BLaER1 treated with 17β-estradiol and CSF1 and Interleukin-3, amounts not matched to agents 10 nM and 100 nM (cell line): Measurements from ENCODE around the gene TMEM222.

ENCODE experiments used
- H3K27ac ChIP-seq, 11 experiments: shearing (Covaris generic); formaldehyde crosslinking; 2 replicates each; pipeline ENCODE4 v1.8.1; 2022
- H3K27me3 ChIP-seq, 11 experiments: shearing (Covaris generic); formaldehyde crosslinking; 2 replicates each; pipeline ENCODE4 v1.8.1; 2022
- H3K36me3 ChIP-seq, 11 experiments: shearing (Covaris generic); formaldehyde crosslinking; 2 replicates each; pipeline ENCODE4 v1.8.1; 2022
- H3K4me1 ChIP-seq, 10 experiments: shearing (Covaris generic); formaldehyde crosslinking; 2 replicates each; pipeline ENCODE4 v1.8.1; 2022
- H3K4me2 ChIP-seq, 11 experiments: shearing (Covaris generic); formaldehyde crosslinking; 2 replicates each; pipeline ENCODE4 v1.8.1; 2022
- H3K4me3 ChIP-seq, 10 experiments: shearing (Covaris generic); formaldehyde crosslinking; 2 replicates each; pipeline ENCODE4 v1.8.1; 2022
- H3K9ac ChIP-seq, 11 experiments: shearing (Covaris generic); formaldehyde crosslinking; 2 replicates each; pipeline ENCODE4 v1.8.1; 2022
- H3K9me3 ChIP-seq, 11 experiments: shearing (Covaris generic); formaldehyde crosslinking; replicated peaks in 1 of 11; 2 replicates each; pipeline ENCODE4 v1.8.1; 2022
- H4K20me1 ChIP-seq, 11 experiments: shearing (Covaris generic); formaldehyde crosslinking; 2 replicates each; pipeline ENCODE4 v1.8.1; 2022
- Cebpa-rat ChIP-seq, 11 experiments: shearing (Covaris generic); IDR thresholded peaks; 2 replicates each; pipeline ENCODE4 v1.8.1; 2022

The TMEM222 gene

GRCh38 chr1:27332536-27333281 lies 10.7 kb downstream of the TMEM222 start:
- no peaks in the 10 kb centered on the region for H3K27me3 ChIP-seq
- H3K4me3 ChIP-seq, result no peak overlapping the region
- peak overlapping the region in 8 of 11 experiments; percentile 6 to 41 (median 18); a peak in 9 of 22 replicates for H3K9ac ChIP-seq
- H4K20me1 ChIP-seq, result peaks cover 1 to 54% (median 26%) of the 10 kb centered on the region in 11 experiments; a peak in 17 of 22 replicates
- H3K4me1 ChIP-seq, result peaks cover 7 to 40% (median 23%) of the 10 kb centered on the region in 10 experiments; a peak in 17 of 20 replicates
- no peak for TF ChIP-seq Cebpa-rat (IDR thresholded peaks at IDR 0.05)
- peak overlapping the region in 5 of 11 experiments; percentile 17 to 72 (median 33); a peak in 7 of 22 replicates for H3K4me2 ChIP-seq
- peaks cover 74 to 99% (median 90%) of the 10 kb centered on the region in 11 experiments for H3K36me3 ChIP-seq
- peak overlapping the region in 7 of 11 experiments; percentile 11 to 52 (median 32); a peak in 10 of 22 replicates for H3K27ac ChIP-seq
- H3K9me3 ChIP-seq, result no peaks in the 10 kb centered on the region

GRCh38 chr1:27333717-27334279 lies 11.8 kb downstream of the TMEM222 start:
- H3K9ac ChIP-seq, result no peak overlapping the region
- peaks cover 0 to 43% (median 15%) of the 10 kb centered on the region in 11 experiments; a peak in 16 of 22 replicates for H4K20me1 ChIP-seq
- peaks cover 64 to 90% (median 80%) of the 10 kb centered on the region in 11 experiments for H3K36me3 ChIP-seq
- H3K9me3 ChIP-seq, result no peaks in the 10 kb centered on the region
- peaks cover 8 to 39% (median 20%) of the 10 kb centered on the region in 10 experiments for H3K4me1 ChIP-seq
- no peak overlapping the region for H3K4me3 ChIP-seq
- H3K27me3 ChIP-seq, result no peaks in the 10 kb centered on the region
- H3K4me2 ChIP-seq, result no peak overlapping the region
- H3K27ac ChIP-seq, result no peak overlapping the region; a peak in 2 of 22 replicates
- no peak for TF ChIP-seq Cebpa-rat (IDR thresholded peaks at IDR 0.05)

GRCh38 chr1:27335506-27336422 lies 13.8 kb downstream of the TMEM222 start:
- Histone ChIP-seq H3K4me3 (no peak overlapping the region), H4K20me1 (peaks cover 0 to 24% (median 5%) of the 10 kb centered on the region in 11 experiments; a peak in 14 of 22 replicates), H3K27me3 (no peaks in the 10 kb centered on the region), H3K36me3 (peaks cover 58 to 71% (median 65%) of the 10 kb centered on the region in 11 experiments), H3K4me2 (no peak overlapping the region), H3K27ac (peak overlapping the region in 2 of 11 experiments; percentile 9 to 32; a peak in 2 of 22 replicates), H3K9me3 (no peaks in the 10 kb centered on the region), H3K4me1 (peaks cover 24 to 50% (median 35%) of the 10 kb centered on the region in 10 experiments), H3K9ac (no peak overlapping the region)
- TF ChIP-seq Cebpa-rat (IDR thresholded peaks at IDR 0.05), result no peak

GRCh38 chr1:27336756-27337155 lies 14.8 kb downstream of the TMEM222 start:
- TF ChIP-seq Cebpa-rat (IDR thresholded peaks at IDR 0.05), result no peak
- Histone ChIP-seq H3K36me3 (peaks cover 51 to 61% (median 55%) of the 10 kb centered on the region in 11 experiments), H3K27ac (peak overlapping the region in 1 of 11 experiments; percentile 32; a peak in 2 of 22 replicates), H3K4me2 (no peak overlapping the region), H3K9me3 (no peaks in the 10 kb centered on the region), H3K4me3 (no peak overlapping the region), H3K4me1 (peaks cover 32 to 50% (median 42%) of the 10 kb centered on the region in 10 experiments), H3K9ac (no peak overlapping the region), H4K20me1 (peaks cover 0 to 14% (median 0%) of the 10 kb centered on the region in 11 experiments; a peak in 7 of 22 replicates), H3K27me3 (no peaks in the 10 kb centered on the region)

- Histone ChIP-seq H3K4me3 (no peak overlapping the region), H3K4me2 (peak overlapping the region; percentile 16 to 100 (median 96); a peak in 20 of 22 replicates), H3K9ac (peak overlapping the region in 10 of 11 experiments; percentile 3 to 96 (median 53); a peak in 17 of 22 replicates), H3K4me1 (peaks cover 49 to 60% (median 53%) of the 10 kb centered on the region in 10 experiments), H3K9me3 (no peaks in the 10 kb centered on the region), H3K27me3 (no peaks in the 10 kb centered on the region), H3K27ac (peak overlapping the region in 9 of 11 experiments; percentile 15 to 99 (median 91); a peak in 18 of 22 replicates), H3K36me3 (peaks cover 31 to 42% (median 35%) of the 10 kb centered on the region in 11 experiments), H4K20me1 (no peaks in the 10 kb centered on the region; a peak in 1 of 22 replicates)
- TF ChIP-seq Cebpa-rat (IDR thresholded peaks at IDR 0.05), result no peak
These were observed 16.8 kb downstream of the TMEM222 start for GRCh38 chr1:27338751-27339150.

GRCh38 chr1:27339213-27339612 lies 17.2 kb downstream of the TMEM222 start:
- peak overlapping the region in 10 of 11 experiments; percentile 3 to 96 (median 53); a peak in 17 of 22 replicates for H3K9ac ChIP-seq
- no peaks in the 10 kb centered on the region for H4K20me1 ChIP-seq
- H3K27me3 ChIP-seq, result no peaks in the 10 kb centered on the region
- TF ChIP-seq Cebpa-rat (IDR thresholded peaks at IDR 0.05), result peak in 6 of 11 experiments; percentile 18 to 62 (median 40); a peak in 3 of 22 replicates
- H3K36me3 ChIP-seq, result peaks cover 27 to 37% (median 31%) of the 10 kb centered on the region in 11 experiments
- H3K27ac ChIP-seq, result peak overlapping the region in 9 of 11 experiments; percentile 15 to 99 (median 91); a peak in 18 of 22 replicates
- H3K9me3 ChIP-seq, result no peaks in the 10 kb centered on the region
- no peak overlapping the region for H3K4me3 ChIP-seq
- peaks cover 52 to 65% (median 58%) of the 10 kb centered on the region in 10 experiments for H3K4me1 ChIP-seq
- H3K4me2 ChIP-seq, result peak overlapping the region; percentile 16 to 100 (median 96); a peak in 20 of 22 replicates

GRCh38 chr1:27341525-27342252 lies 19.7 kb downstream of the TMEM222 start, which contains the start of gene SYTL1:
Gene SYTL1, plus strand, starts transcription at chr1:27342022. Its CDS starts 3,313 bp downstream, at chr1:27345335.
- peaks cover 0 to 9% (median 0%) of the 10 kb centered on the region in 11 experiments; a peak in 3 of 22 replicates for H4K20me1 ChIP-seq
- H3K4me3 ChIP-seq, result peak within 1 kb of the TSS; percentile 38 to 80 (median 74)
- TF ChIP-seq Cebpa-rat (IDR thresholded peaks at IDR 0.05), result no peak
- H3K27ac ChIP-seq, result peak within 1 kb of the TSS; percentile 24 to 99 (median 91); a peak in 21 of 22 replicates
- H3K27me3 ChIP-seq, result no peaks in the 10 kb centered on the region
- H3K4me1 ChIP-seq, result peaks cover 53 to 90% (median 77%) of the 10 kb centered on the region in 10 experiments
- H3K4me2 ChIP-seq, result peak within 1 kb of the TSS; percentile 93 to 100 (median 98)
- peak within 1 kb of the TSS; percentile 69 to 96 (median 85); a peak in 21 of 22 replicates for H3K9ac ChIP-seq
- H3K36me3 ChIP-seq, result peaks cover 2 to 31% (median 21%) of the 10 kb centered on the region in 11 experiments; a peak in 21 of 22 replicates
- no peaks in the 10 kb centered on the region for H3K9me3 ChIP-seq
